NCI-H1417 (cell line): ENCODE measurements around the gene MIA.
"Not testable (repeated sequence)": the region's sequence is repeated elsewhere in the genome, so short reads cannot be mapped to it uniquely, and the experiment has no call there.

Experiments used
- DNase-seq, 3 experiments: peaks; one replicate each; lab custom pipeline; 2025; lab: John Stamatoyannopoulos, UW

The MIA gene

GRCh38 chr19:40750874-40751537 is 24.3 kb upstream of the MIA start, which contains the start of gene SNRPA:
TSS of gene SNRPA (plus strand) at chr19:40751203. CDS start at chr19:40751409, 206 bp downstream.
- DNase-seq, result peak; percentile 99

- DNase-seq, result no peak
Observed at GRCh38 chr19:40752257-40752781, 23.0 kb upstream of the MIA start.

- DNase-seq, result no peak
Observed at GRCh38 chr19:40754611-40755247, 20.6 kb upstream of the MIA start.

- DNase-seq, result no peak
Observed at GRCh38 chr19:40755248-40755624, 20.1 kb upstream of the MIA start.

GRCh38 chr19:40755791-40756190 is 19.5 kb upstream of the MIA start:
- DNase-seq, result no peak

- DNase-seq, result no peak
Observed at GRCh38 chr19:40756502-40757110, 18.7 kb upstream of the MIA start.

GRCh38 chr19:40758491-40758890 is 16.8 kb upstream of the MIA start:
- no peak for DNase-seq

- DNase-seq, result no peak
Observed at GRCh38 chr19:40759352-40759751, 16.0 kb upstream of the MIA start.

GRCh38 chr19:40762754-40763470 is 12.4 kb upstream of the MIA start:
- DNase-seq, result no peak

GRCh38 chr19:40763526-40763925 is 11.8 kb upstream of the MIA start:
- no peak for DNase-seq

GRCh38 chr19:40763963-40764362 is 11.4 kb upstream of the MIA start:
- DNase-seq, result no peak

- DNase-seq, result not testable (repeated sequence)
Observed at GRCh38 chr19:40766385-40766784, 8.9 kb upstream of the MIA start.

GRCh38 chr19:40768869-40769268 is 6.5 kb upstream of the MIA start:
- no peak for DNase-seq

- DNase-seq, result peak in 1 of 3 experiments; percentile 19
Observed at GRCh38 chr19:40771101-40771862, 4.0 kb upstream of the MIA start.

- no peak for DNase-seq
Observed at GRCh38 chr19:40775632-40776022, 306 bp downstream of the MIA start.

- no peak for DNase-seq
Observed at GRCh38 chr19:40776364-40776763, 1.0 kb downstream of the MIA start.

- peak; percentile 84 to 95 (median 94) for DNase-seq
Observed at GRCh38 chr19:40776932-40777644, 1.8 kb downstream of the MIA start.

- DNase-seq, result no peak
Observed at GRCh38 chr19:40777645-40777936, 2.3 kb downstream of the MIA start.

- DNase-seq, result peak; percentile 99 to 100 (median 99)
Observed at GRCh38 chr19:40777937-40778705, 2.8 kb downstream of the MIA start, which contains the start of gene RAB4B. TSS of gene RAB4B (plus strand) at chr19:40778247. CDS start at chr19:40778376, 129 bp downstream.

- no peak for DNase-seq
Observed at GRCh38 chr19:40778706-40779284, 3.5 kb downstream of the MIA start.
